DND-41 (cell line): ENCODE results near the gene ZNF160.

Source experiments
- CTCF ChIP-seq: IDR thresholded peaks from 2 replicates; pipeline ENCODE4 v1.5.1; 2012; ENCODE audit warnings: borderline replicate concordance, low read length, moderate library complexity, mild to moderate bottlenecking; ENCODE audit not compliant: poor library complexity, severe bottlenecking; ENCODE audit errors: extremely low read depth
- EZH2 ChIP-seq: IDR thresholded peaks from 3 replicates; pipeline ENCODE4 v1.6.1; 2012; ENCODE audit warnings: borderline replicate concordance, low read depth, mild to moderate bottlenecking, moderate library complexity, low read length, inconsistent platforms; ENCODE audit not compliant: severe bottlenecking

- TF ChIP-seq CTCF (no peak), EZH2 (no peak)
Measured at GRCh38 chr19:53079313-53079924, 23.8 kb downstream of the ZNF160 start.
